ENCODE measurements around the gene TEX36. TPM values are rescaled to one million over a fixed set of nuclear protein-coding genes. Genes with fewer than 3 reads are reported as not detected.

The TEX36 gene
- total and polyA plus RNA-seq, 9 of the 15 experiments (the other 6 are each of a cell fraction or from before 2014, with no cell fraction given), result 0.10 to 0.82 (median 0.15) TPM; not detected in 6

GRCh38 chr10:125692196-125692595 is 9.2 kb upstream of the TEX36 start:
- H4K20me1 ChIP-seq (replicated peaks; ENCODE audit: control insufficient read depth, insufficient read depth, low read length), result no peaks in the 10 kb centered on the region
- H3K9ac ChIP-seq (ENCODE audit: insufficient read depth in 1 of 2, low read depth in 2 of 2, low read length in 2 of 2), result no peak overlapping the region
- no TSS peak for BruUV-seq (replicated peaks)
- H3K27ac ChIP-seq (ENCODE audit: extremely low read depth, low read depth, low read length), result no peak overlapping the region
- H3K4me3 ChIP-seq, result no peak overlapping the region
- intact Hi-C loops (cut with micrococcal nuclease) (no loop called here), in situ Hi-C loops (cut with MboI) (no loop called here)
- H2AFZ ChIP-seq (ENCODE audit: low read depth, low read length), result no peak overlapping the region
- ATAC-seq (no peak), DNase-seq (ENCODE audit: extremely low read depth in 1 of 4, low spot score in 3 of 4) (no peak), FAIRE-seq (no peak)
- H3K79me2 ChIP-seq (ENCODE audit: control insufficient read depth, insufficient read depth, low read length), result no peaks in the 10 kb centered on the region
- H3K4me1 ChIP-seq (replicated peaks in 1 of 2; ENCODE audit: control insufficient read depth in 2 of 2, insufficient read depth in 2 of 2, low read length in 2 of 2), result no peaks in the 10 kb centered on the region
- TF ChIP-seq CHD1 (IDR thresholded peaks at IDR 0.05; ENCODE audit: low read length) (no peak), ZNF121 (CRISPR knock-in tag; conservative IDR thresholded peaks at IDR 0.05) (no peak), HNRNPLL (IDR thresholded peaks at IDR 0.05; ENCODE audit: low read depth, low read length, poor library complexity, severe bottlenecking) (no peak), PHB (CRISPR knock-in tag; IDR thresholded peaks at IDR 0.05) (no peak), POLR2B (IDR thresholded peaks at IDR 0.05; ENCODE audit: low read depth, partially characterized antibody) (no peak), MXI1 (IDR thresholded peaks at IDR 0.05; ENCODE audit: low read depth, low read length) (no peak), ZNF785 (CRISPR knock-in tag; IDR thresholded peaks at IDR 0.05) (no peak), KDM1A (IDR thresholded peaks at IDR 0.05) (no peak), BRF1 (IDR thresholded peaks at IDR 0.05; ENCODE audit: borderline replicate concordance, extremely low read depth, insufficient read length) (no peak), ZNF41 (CRISPR knock-in tag; conservative IDR thresholded peaks at IDR 0.05) (no peak), ZNF79 (CRISPR knock-in tag; IDR thresholded peaks at IDR 0.05; ENCODE audit: low read depth) (no peak), NR2C1 (IDR thresholded peaks at IDR 0.05) (no peak), NR2C1 (tag; IDR thresholded peaks at IDR 0.05) (no peak), POLR2A (conservative IDR thresholded peaks at IDR 0.05) (no peak), SMAD4 (CRISPR knock-in tag; conservative IDR thresholded peaks at IDR 0.05) (no peak), DMBX1 (CRISPR knock-in tag; IDR thresholded peaks at IDR 0.05; ENCODE audit: borderline replicate concordance) (no peak), FOXA1 (IDR thresholded peaks at IDR 0.05; ENCODE audit: borderline replicate concordance) (no peak)
- TF ChIP-seq, protein P1, sequence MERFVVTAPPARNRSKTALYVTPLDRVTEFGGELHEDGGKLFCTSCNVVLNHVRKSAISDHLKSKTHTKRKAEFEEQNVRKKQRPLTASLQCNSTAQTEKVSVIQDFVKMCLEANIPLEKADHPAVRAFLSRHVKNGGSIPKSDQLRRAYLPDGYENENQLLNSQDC (CRISPR knock-in tag; IDR thresholded peaks at IDR 0.05), result no peak
- TF ChIP-seq, protein P2, sequence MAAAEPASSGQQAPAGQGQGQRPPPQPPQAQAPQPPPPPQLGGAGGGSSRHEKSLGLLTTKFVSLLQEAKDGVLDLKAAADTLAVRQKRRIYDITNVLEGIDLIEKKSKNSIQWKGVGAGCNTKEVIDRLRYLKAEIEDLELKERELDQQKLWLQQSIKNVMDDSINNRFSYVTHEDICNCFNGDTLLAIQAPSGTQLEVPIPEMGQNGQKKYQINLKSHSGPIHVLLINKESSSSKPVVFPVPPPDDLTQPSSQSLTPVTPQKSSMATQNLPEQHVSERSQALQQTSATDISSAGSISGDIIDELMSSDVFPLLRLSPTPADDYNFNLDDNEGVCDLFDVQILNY (CRISPR knock-in tag; IDR thresholded peaks at IDR 0.05), result no peak
- 0% methylated on average over 3 of the region's 3 CpGs for WGBS (ENCODE audit: insufficient coverage, low coverage, missing lambda C conversion rate)
- peaks cover 25 to 45% of the 10 kb centered on the region in 2 experiments; a peak in 4 of 5 replicates for H3K27me3 ChIP-seq (ENCODE audit: control insufficient read depth in 2 of 2, insufficient read depth in 2 of 2, low read length in 2 of 2)
- H3K9me1 ChIP-seq (ENCODE audit: control insufficient read depth, insufficient read depth, low read length), result no peaks in the 10 kb centered on the region
- ChIA-PET CTCF (ENCODE audit: low intra/inter-chr PET ratio) (no interaction called here), POLR2A (no interaction called here)
- H3K36me3 ChIP-seq (ENCODE audit: control insufficient read depth, insufficient read depth, low read length), result no peaks in the 10 kb centered on the region
- H3K9me3 ChIP-seq (replicated peaks; ENCODE audit: control insufficient read depth, insufficient read depth, low read depth, low read length), result no peaks in the 10 kb centered on the region
- H3K4me2 ChIP-seq (ENCODE audit: insufficient read depth, low read length), result no peak overlapping the region
